Activated CD4-positive, alpha-beta T cell treated with anti-CD3 and anti-CD28 coated beads for 36 hours (primary cell): Measurements from ENCODE around the gene APEX1. TPM values are rescaled to one million over a fixed set of nuclear protein-coding genes. Genes with fewer than 3 reads are reported as not detected.
"Not testable (repeated sequence)": the region's sequence is repeated elsewhere in the genome, so short reads cannot be mapped to it uniquely, and the experiment has no call there.

ENCODE experiments used
- ATAC-seq: fragments of 200-7000 bp; cut with Tn5 transposase; one replicate; pipeline ENCODE4 v1.10.0; 2021; ENCODE audit warnings: mild to moderate bottlenecking, moderate library complexity
- CTCF ChIA-PET: fragments of 350-600 bp; sonication (Branson Sonifier 250); formaldehyde crosslinking; loops from one replicate; lab custom pipeline; 2021; ENCODE audit warnings: antibody characterized with exemption; lab: Charles Lee
- POLR2A ChIA-PET: fragments of 350-600 bp; sonication (Branson Sonifier 250); formaldehyde crosslinking; loops from one replicate; lab custom pipeline; 2021; ENCODE audit warnings: antibody characterized with exemption, inconsistent platforms; lab: Charles Lee
- DNase-seq: peaks from one replicate; pipeline ENCODE4 v3.0.0-alpha.2; 2020
- H3K27ac Mint-ChIP-seq: one replicate; pipeline ENCODE4 v1.8.0; 2021; ENCODE audit warnings: mixed read lengths
- H3K27me3 Mint-ChIP-seq: one replicate; pipeline ENCODE4 v1.8.0; 2021; ENCODE audit warnings: mixed read lengths
- H3K36me3 Mint-ChIP-seq: one replicate; pipeline ENCODE4 v1.8.0; 2021; ENCODE audit warnings: low read depth, mixed read lengths
- H3K4me1 Mint-ChIP-seq: one replicate; pipeline ENCODE4 v1.8.0; 2021; ENCODE audit warnings: mixed read lengths
- H3K4me3 Mint-ChIP-seq: one replicate; pipeline ENCODE4 v1.8.0; 2021; ENCODE audit warnings: mild to moderate bottlenecking, moderate library complexity, mixed read lengths
- H3K9me3 Mint-ChIP-seq: one replicate; pipeline ENCODE4 v1.8.0; 2021; ENCODE audit warnings: low read depth, mixed read lengths
- intact Hi-C, 2 experiments: fragments of 100-400 bp; cut with DNase I in 1 of 2; cut with micrococcal nuclease in 1 of 2; formaldehyde crosslinking; loops; one replicate each; pipeline versions ENCODE4 v1.14.2 to v1.15.1; 2022 to 2024; cut with DNase I, micrococcal nuclease
- total RNA-seq, 2 experiments: library from RNA; stranded (reverse); gene quantifications; one replicate each; pipeline ENCODE4 v1.2.3, GENCODE V29; 2021

APEX1 gene
- total RNA-seq, 2 experiments from 2014 or later, result 216 to 257 TPM

GRCh38 chr14:20436363-20436755, 18.7 kb upstream of the APEX1 start:
- Mint-ChIP-seq H3K27me3 (no peaks in the 10 kb centered on the region), H3K4me3 (no peak overlapping the region), H3K4me1 (peaks cover 13% of the 10 kb centered on the region), H3K9me3 (no peaks in the 10 kb centered on the region), H3K27ac (no peak overlapping the region), H3K36me3 (no peaks in the 10 kb centered on the region)
- no peak for ATAC-seq
- ChIA-PET CTCF (interaction anchor here (0.6 kb wide), 3 partner anchors 17 to 53 kb away, joined by 3 to 4 read pairs (median 3); no protein-coding TSS in a partner anchor), POLR2A (no interaction called here)
- no peak for DNase-seq
- intact Hi-C loops, result no loop called here

GRCh38 chr14:20438664-20439063, 16.4 kb upstream of the APEX1 start:
- intact Hi-C loops, result no loop called here
- ATAC-seq (no peak), DNase-seq (no peak)
- Mint-ChIP-seq H3K9me3 (no peaks in the 10 kb centered on the region), H3K36me3 (peaks cover 8% of the 10 kb centered on the region), H3K27ac (no peak overlapping the region), H3K4me3 (no peak overlapping the region), H3K27me3 (no peaks in the 10 kb centered on the region), H3K4me1 (peaks cover 21% of the 10 kb centered on the region)
- ChIA-PET POLR2A (no interaction called here), CTCF (interaction anchor here (0.6 kb wide), 1 partner anchor 674 kb away, joined by 4 read pairs; no protein-coding TSS in a partner anchor)

DNA sequence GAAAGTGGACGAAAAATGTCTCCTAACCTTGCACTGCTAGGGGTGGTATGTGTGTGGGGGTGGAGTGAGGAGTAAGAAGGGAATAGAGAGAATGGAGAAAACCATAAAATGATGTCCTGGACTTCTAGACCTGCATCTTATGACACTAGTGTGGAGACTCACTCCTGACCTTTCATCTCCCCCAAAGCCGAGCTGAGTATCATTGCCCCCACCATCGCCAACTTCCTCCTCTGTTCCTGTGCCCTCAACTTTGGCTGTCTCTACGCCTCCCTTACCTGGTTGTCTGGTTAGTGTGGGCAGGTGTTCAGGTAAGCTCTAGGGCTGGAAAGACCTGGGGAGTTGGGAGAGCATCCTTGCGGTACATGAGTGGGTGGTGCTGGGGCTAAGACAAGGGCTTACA, 14.6 kb upstream of the APEX1 start:
- peaks cover 8% of the 10 kb centered on the region for H3K36me3 Mint-ChIP-seq
- ChIA-PET CTCF (interaction anchor here (1.3 kb wide), 1 partner anchor 25 kb away, joined by 3 read pairs; no protein-coding TSS in a partner anchor), POLR2A (no interaction called here)
- peaks cover 21% of the 10 kb centered on the region for H3K4me1 Mint-ChIP-seq
- ATAC-seq, result peak; percentile 14
- peak overlapping the region; percentile 66 for H3K27ac Mint-ChIP-seq
- no peaks in the 10 kb centered on the region for H3K9me3 Mint-ChIP-seq
- intact Hi-C loops, result no loop called here
- no peak overlapping the region for H3K4me3 Mint-ChIP-seq
- DNase-seq, result no peak
- no peaks in the 10 kb centered on the region for H3K27me3 Mint-ChIP-seq

GRCh38 chr14:20440882-20441281, 14.1 kb upstream of the APEX1 start:
- no peaks in the 10 kb centered on the region for H3K9me3 Mint-ChIP-seq
- peaks cover 21% of the 10 kb centered on the region for H3K4me1 Mint-ChIP-seq
- intact Hi-C loops, result no loop called here
- POLR2A ChIA-PET, result no interaction called here
- no peak overlapping the region for H3K4me3 Mint-ChIP-seq
- peak; percentile 58 for DNase-seq
- peak overlapping the region; percentile 66 for H3K27ac Mint-ChIP-seq
- ATAC-seq, result peak; percentile 96
- peaks cover 8% of the 10 kb centered on the region for H3K36me3 Mint-ChIP-seq
- H3K27me3 Mint-ChIP-seq, result no peaks in the 10 kb centered on the region
- CTCF ChIA-PET, result interaction anchor here (1.3 kb wide), 1 partner anchor 25 kb away, joined by 3 read pairs; no protein-coding TSS in a partner anchor

DNA sequence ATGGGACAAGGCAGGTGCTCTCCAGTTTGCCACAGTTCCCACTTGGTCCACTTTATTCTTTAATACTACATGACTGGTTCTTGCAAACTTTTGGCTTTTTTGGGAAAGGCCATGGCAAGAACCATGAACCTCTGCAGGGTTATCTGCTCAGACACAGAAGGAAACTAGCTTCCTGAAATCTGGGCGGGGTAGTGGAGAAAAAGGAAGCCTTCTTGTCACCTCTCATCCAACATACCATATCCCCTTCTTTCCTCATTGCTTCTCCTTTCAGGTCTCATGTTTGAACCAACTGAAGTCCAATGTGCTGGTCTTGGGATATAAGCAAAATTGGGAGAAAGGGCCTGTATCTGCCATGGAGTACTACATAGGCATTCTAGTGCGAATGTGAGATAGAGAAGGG, 13.6 kb upstream of the APEX1 start:
- H3K27ac Mint-ChIP-seq, result peak overlapping the region; percentile 66
- peaks cover 8% of the 10 kb centered on the region for H3K36me3 Mint-ChIP-seq
- ChIA-PET CTCF (interaction anchor here (1.3 kb wide), 1 partner anchor 26 kb away, joined by 3 read pairs; no protein-coding TSS in a partner anchor), POLR2A (no interaction called here)
- intact Hi-C loops, result no loop called here
- H3K27me3 Mint-ChIP-seq, result no peaks in the 10 kb centered on the region
- H3K4me1 Mint-ChIP-seq, result peaks cover 21% of the 10 kb centered on the region
- ATAC-seq (no peak), DNase-seq (no peak)
- no peak overlapping the region for H3K4me3 Mint-ChIP-seq
- H3K9me3 Mint-ChIP-seq, result no peaks in the 10 kb centered on the region

DNA sequence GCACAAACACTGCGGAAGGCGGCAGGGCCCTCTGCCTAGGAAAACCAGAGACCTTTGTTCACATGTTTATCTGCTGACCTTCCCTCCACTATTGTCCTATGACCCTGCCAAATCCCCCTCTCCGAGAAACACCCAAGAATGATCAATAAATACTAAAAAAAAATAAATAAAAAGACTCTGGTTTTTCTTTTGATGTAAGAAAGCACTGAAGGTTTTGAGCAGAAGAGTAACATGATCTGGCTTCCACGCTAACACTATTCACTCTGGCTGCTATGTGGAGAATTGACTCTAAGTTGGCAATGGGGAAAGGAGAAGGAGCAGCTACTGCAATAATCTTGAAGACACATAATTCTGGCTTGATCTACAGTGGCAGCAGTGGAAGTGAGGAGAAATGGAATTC, 11.4 kb upstream of the APEX1 start:
- H3K27ac Mint-ChIP-seq, H3K4me3 Mint-ChIP-seq, H3K27me3 Mint-ChIP-seq, H3K9me3 Mint-ChIP-seq, DNase-seq, ATAC-seq, CTCF ChIA-PET, POLR2A ChIA-PET, intact Hi-C loops: not testable (repeated sequence)
- Mint-ChIP-seq H3K36me3 (peaks cover 26% of the 10 kb centered on the region), H3K4me1 (peaks cover 21% of the 10 kb centered on the region)

DNA sequence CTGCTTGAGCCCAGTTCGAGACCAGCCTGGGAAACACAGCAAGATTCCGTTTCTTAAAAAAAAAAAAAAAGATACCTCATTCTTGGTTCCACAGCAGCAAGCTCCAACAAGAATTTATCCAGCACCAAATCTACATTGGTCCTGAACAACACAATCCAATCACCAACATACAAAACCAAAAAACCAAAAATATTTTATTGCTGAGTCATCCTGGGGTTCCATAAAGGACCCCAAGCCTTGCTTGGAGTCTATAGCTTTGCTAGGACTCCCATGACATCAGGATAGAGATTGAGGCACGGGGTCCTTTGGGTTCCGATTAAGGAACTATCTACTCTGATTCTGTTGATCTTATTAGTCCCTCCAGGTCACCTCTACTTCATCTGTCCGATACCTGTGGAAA, 8.1 kb upstream of the APEX1 start:
- ATAC-seq (no peak), DNase-seq (no peak)
- Mint-ChIP-seq H3K27me3 (no peaks in the 10 kb centered on the region), H3K36me3 (peaks cover 45% of the 10 kb centered on the region), H3K9me3 (no peaks in the 10 kb centered on the region), H3K4me1 (peaks cover 3% of the 10 kb centered on the region), H3K4me3 (no peak overlapping the region), H3K27ac (no peak overlapping the region)
- CTCF ChIA-PET, result no interaction called here
- POLR2A ChIA-PET, result no interaction called here
- intact Hi-C loops, result no loop called here

GRCh38 chr14:20452831-20453230, 2.2 kb upstream of the APEX1 start:
- ATAC-seq, H3K9me3 Mint-ChIP-seq, DNase-seq, H3K27me3 Mint-ChIP-seq, H3K4me1 Mint-ChIP-seq, intact Hi-C loops, H3K4me3 Mint-ChIP-seq: not testable (repeated sequence)
- ChIA-PET CTCF (interaction anchor here (0.6 to 4.6 kb wide), 3 partner anchors 16 to 126 kb away, joined by 3 to 25 read pairs (median 3); no protein-coding TSS in a partner anchor), POLR2A (interaction anchor here (0.8 to 1.5 kb wide), 3 partner anchors 8 to 110 kb away, joined by 3 to 5 read pairs (median 3); partner anchors contain the start of genes PARP2 and PIP4P1)
- peak overlapping the region; percentile 24 for H3K27ac Mint-ChIP-seq
- H3K36me3 Mint-ChIP-seq, result peaks cover 43% of the 10 kb centered on the region

- intact Hi-C loops, result loop anchor here (1.0 to 5.0 kb wide), 16 partner anchors 13 to 813 kb away; partner anchors contain the start of genes CCNB1IP1 (in 2 of the 2), PARP2 (in 2 of the 2), PNP (in 2 of the 2) and TEP1 (in 2 of the 2)
- no peak overlapping the region for H3K27ac Mint-ChIP-seq
- CTCF ChIA-PET, result interaction anchor here (0.6 to 4.6 kb wide), 9 partner anchors 17 to 235 kb away, joined by 3 to 25 read pairs (median 5); partner anchors contain the start of gene PARP2
- H3K4me3 Mint-ChIP-seq, result no peak overlapping the region
- peaks cover 48% of the 10 kb centered on the region for H3K36me3 Mint-ChIP-seq
- DNase-seq (no peak), ATAC-seq (peak; percentile 76)
- H3K9me3 Mint-ChIP-seq, result no peaks in the 10 kb centered on the region
- H3K4me1 Mint-ChIP-seq, result peaks cover 27% of the 10 kb centered on the region
- no peaks in the 10 kb centered on the region for H3K27me3 Mint-ChIP-seq
- POLR2A ChIA-PET, result interaction anchor here (0.6 to 2.7 kb wide), 14 partner anchors 8 to 167 kb away, joined by 3 to 44 read pairs (median 6); partner anchors contain the start of genes PARP2, PNP and TEP1
Observed at GRCh38 chr14:20455355-20456300, 602 bp downstream of the APEX1 start.

GRCh38 chr14:20456971-20457370, 1.9 kb downstream of the APEX1 start:
- ChIA-PET CTCF (no interaction called here), POLR2A (interaction anchor here (2.7 kb wide), 2 partner anchors 13 to 114 kb away, joined by 35 to 44 read pairs; partner anchors contain the start of genes PARP2 and PNP)
- intact Hi-C loops, result loop anchor here in 1 of 2 experiments (5.0 kb wide), 1 partner anchor 645 kb away; the partner anchor contains the start of gene TMEM253
- H3K4me1 Mint-ChIP-seq, result peaks cover 28% of the 10 kb centered on the region
- H3K4me3 Mint-ChIP-seq, result no peak overlapping the region
- no peaks in the 10 kb centered on the region for H3K27me3 Mint-ChIP-seq
- no peak overlapping the region for H3K27ac Mint-ChIP-seq
- no peak for ATAC-seq
- H3K36me3 Mint-ChIP-seq, result peaks cover 39% of the 10 kb centered on the region
- no peak for DNase-seq
- H3K9me3 Mint-ChIP-seq, result no peaks in the 10 kb centered on the region
